GM19240 (cell line): ENCODE results near the gene B3GALNT1.
"Not testable (repeated sequence)": the region's sequence is repeated elsewhere in the genome, so short reads cannot be mapped to it uniquely, and the experiment has no call there.

Source experiments
- DNase-seq: peaks from one replicate; pipeline ENCODE4 v3.0.0; 2011; ENCODE audit warnings: low spot score; ENCODE audit not compliant: insufficient read length

Gene B3GALNT1

DNA sequence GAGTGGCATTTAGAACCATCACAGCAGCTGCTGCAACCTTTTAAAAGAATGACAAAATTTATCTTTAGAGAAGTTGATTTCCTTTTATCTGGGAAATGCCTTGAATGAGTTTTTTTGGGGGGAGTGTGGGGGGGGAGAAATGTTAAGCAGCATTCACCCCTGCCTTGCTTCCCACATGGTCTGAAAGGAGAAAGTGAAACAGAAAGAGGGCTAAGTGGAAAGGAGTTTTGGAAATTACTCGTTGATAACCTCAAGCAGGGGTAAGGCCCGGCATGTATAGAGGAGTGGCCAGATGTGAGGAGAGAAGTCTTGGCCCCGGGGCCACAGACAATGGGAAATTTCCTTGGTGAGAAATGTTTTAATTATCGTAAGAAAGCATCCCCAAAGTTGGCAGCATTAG is 23.5 kb downstream of the B3GALNT1 start:
- no peak for DNase-seq

DNA sequence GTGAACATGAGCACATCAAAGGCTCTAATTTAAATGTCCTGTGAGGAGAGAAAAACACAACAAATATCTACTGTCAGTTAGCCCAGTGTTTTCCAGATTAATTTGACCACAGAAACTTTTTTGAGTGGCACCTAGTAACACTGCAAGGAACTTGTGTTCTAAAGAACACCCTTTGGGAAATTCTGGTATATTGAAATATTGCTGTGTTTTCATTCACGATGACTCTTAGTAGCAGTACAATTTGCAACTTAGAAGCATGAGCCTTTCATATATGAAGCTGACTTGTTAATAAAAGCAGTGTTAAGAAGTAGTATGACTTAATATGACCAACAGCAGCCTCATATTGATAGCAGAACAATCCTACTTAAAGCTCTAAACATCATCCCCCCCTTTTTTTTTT is 32.0 kb downstream of the B3GALNT1 start:
- DNase-seq: no peak

DNA sequence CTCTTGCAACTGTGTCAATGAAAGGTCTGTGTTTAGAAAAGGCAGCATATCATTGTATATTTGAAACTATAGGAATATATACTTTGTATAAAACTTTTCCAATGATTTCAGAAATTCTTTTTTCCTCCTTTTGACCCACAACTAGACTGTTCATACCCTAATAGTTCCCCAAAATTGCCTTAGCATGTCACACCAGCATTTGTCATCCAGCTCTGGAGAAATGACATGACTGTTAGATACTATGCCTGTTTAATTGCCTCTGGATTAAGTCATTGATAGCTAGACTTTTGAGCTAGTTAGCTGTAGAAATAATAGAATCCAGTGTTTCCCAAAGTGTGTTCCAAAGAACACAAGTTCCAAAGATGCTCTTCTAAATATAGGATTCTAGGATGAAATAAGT is 32.4 kb downstream of the B3GALNT1 start:
- no peak for DNase-seq

DNA sequence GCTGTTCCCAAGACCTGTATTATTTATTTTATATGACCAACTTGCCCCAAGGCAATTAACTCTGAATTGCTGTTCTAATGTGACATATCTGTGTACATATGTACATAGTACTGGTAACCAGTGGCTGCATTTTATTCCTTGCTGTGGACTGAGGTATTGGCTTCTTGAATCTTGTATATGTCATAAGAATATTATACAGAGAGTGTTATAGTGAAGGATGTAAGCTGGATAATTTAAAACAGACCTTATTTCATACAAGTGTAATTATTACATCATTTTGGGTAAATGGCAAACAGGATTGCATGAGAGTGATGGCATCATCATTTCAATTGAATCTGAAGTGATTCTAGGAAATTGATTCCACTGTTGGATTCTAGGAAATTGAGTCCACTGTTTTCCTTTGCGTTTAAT is 32.9 kb downstream of the B3GALNT1 start:
- DNase-seq: no peak

DNA sequence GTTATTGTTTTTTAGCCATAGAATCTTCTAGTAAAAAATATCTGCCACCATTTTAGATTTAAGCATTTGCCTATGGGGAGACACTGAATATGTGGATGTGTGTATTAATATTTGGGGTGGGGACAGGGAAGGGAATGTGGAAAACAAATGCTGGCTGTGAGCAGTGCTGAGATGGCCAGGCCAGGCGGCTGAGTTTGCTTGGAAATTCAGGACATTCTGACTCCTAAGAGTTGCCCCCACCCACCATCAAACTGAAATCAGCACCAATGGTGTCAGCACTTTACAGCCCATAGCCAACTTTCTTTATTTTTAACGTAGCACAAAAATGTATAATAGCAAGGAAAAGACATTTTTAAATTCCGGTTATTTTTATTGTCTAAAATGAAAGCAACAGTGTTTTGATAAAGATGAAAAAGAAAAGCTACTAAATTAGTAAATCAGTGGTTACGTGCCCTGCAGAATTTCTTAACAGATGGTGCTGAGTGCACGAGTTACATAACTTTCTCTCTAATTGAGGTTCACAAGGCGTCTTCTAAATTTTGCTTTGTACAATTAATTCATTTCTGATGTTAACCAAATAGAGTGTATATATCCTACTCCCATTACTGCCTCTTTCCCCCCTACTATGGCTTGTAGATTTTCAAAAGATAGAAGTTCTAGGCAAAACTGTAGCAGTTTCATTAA is 34.0 kb downstream of the B3GALNT1 start:
- no peak for DNase-seq

DNA sequence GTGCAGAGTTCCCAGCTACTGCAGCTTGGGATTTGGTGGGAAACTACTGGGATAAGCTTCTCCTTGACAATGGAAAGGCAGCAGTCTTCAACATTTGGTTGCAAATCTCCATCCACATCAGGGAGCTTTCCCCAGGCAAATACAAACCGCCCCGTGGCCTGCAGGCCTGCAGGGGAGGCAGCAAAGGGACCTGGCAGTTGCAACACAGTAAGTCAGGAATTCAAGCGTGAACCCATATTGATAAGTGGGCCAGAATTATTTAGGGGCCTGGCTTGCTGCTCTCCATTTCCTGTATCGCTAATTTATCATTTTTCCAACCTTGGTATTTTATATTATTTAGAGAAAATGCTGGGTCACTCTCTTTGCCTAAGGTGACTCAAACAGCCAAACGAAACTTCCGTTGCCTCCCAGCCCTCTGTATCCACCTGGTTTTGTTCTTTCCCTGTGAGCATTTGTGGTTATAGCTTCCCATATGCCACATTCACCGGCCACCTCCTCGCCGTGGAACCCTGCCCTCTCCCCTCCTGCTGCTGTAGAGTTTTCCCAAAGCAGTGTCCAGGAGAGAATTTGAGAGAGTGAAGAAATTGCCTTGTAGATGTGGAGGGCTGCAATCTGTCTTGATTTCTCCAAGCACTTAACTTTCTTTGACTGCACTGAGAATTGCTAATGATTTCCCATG is 34.8 kb downstream of the B3GALNT1 start:
- no peak for DNase-seq

DNA sequence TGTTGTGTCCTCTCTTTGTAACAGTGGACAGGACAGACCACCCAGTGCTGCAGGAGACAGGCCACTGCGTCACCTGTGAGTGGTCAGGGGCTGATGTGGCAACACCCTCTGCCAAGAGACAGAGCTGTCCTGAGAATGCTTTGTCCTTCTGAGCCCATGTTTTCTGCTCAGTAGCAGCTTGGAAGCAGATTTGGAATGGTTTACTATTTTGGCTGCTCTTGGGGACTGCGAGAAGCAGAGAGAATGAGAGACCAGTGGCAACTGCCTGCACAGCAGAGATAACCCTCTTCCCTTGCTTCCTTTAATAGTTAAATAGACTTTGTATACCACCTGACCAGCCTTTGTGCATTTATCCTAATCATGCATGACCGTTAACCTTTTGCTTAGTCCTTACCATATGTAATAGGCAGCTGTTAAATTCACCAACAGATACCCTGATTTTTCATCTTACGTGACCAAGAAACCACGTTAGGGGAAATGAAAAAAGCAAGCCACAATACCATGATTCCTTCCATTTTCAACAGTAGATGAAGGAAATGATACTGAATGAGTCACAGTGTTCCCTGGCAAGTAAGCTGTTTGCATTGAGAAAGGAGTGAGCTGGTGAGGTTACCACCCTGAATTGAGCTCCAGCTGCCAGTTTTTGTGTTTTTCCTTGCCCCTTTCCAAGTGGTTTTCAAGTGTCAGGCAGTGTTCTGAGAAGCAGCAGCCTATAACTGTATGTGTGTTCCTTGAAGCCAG is 35.5 kb downstream of the B3GALNT1 start:
- DNase-seq: peak; percentile 15

DNA sequence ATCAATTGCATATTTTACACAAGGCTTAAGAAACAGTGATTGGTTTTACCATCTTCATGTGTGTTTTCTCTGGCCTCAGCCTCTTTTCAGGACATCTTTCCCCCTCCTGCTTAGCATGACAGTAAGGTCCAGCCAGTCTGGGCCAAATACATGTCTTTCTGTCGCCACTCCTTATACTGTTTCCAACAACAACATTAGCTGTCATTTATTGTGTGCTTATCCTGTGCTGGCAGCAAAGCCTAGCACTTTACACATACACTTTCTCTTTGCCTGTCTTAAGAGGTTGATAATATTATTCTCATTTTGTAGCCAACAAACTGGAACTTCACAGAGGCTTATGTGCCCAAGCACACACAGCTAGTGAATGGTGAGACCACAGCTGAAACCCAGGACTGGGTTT is 37.8 kb downstream of the B3GALNT1 start:
- no peak for DNase-seq

DNA sequence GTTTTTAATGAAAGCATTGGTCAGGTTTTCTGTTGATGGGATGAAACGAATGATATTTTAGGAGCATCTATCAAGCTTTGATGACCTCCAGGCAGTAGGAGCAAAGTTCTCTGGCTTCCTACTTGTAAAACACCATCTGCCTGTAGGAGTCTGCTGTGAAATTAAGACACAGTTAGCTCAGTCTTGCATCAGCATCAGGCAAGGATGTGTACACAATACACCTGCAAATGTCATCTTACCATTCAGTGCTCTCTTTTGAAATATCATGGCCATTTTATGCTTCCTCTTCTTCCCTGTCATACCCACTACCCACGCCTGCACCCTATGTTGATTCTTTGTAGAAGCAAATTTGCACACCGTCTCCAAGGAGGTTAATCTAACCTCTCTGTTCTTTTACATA is 38.2 kb downstream of the B3GALNT1 start:
- no peak for DNase-seq

DNA sequence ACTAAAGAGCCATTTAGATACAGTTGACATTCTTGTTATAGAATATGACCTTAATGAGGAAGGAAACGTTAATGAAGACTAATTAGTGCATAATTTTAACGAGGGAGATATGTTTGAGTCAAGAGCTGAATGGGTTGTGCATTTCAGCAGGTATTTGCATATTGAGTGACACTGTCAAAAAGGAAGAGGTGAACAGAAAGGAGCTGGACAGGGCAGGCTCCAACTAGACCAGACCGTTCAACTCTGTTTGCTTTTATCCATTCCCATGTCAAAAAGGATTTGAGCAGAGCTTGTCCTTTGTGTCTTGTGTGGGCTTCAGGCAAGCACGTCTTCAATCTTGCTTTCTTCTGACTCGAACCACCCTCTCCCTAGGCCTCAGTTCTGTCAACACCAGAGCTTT is 40.7 kb downstream of the B3GALNT1 start:
- DNase-seq: no peak

DNA sequence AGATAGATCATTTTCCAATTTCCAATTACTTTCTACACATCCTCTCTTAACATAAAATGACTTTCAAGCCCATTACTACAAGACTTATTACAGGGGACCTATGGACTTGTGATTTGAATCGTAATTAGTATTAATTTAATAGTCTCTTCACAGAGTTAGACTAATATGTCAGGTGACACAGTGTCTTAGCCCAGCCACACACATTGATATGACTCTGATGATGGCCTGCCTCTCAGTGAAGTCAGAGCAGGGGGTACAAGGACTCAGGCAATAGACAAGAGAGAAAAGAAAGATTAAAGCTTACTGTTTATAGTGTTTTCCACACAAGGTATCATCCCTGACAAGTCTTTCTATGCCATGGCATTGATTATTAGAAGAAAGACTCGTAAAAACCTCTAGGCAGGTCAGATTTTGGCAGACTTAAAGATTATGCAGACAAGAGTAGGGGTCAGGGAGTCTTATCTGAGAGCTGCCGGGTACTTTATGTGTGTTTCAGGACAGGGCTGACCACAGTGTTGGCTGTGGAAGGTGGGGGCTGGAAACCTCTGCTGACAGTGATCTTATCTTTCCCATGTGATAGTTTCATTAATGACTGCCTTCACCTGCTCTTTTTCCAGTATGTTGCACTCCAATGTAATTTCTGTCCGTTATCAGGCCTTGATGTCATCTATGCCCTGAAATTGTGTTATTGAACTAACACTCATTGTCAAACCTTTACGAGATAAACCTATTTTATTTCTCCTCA is 50.1 kb downstream of the B3GALNT1 start:
- DNase-seq: no peak

DNA sequence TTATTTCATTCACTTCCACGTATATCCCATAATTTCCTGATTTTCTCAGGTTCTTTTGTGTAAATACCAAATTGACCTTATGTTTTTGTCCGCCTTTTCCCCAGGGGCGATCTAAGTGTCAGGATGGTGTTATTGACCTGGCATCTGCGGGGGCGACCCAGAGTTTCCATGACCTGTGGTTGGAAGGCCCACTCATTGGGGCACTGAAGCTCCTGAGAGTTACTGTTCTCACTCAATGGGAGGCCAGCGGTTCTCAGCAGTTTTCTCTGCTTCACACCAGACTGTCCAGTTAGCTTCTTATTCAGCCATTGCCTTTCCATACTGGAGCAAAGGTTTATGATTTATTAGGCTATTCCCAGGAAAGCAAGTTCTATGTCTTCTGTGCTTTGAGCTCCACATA is 53.3 kb downstream of the B3GALNT1 start:
- no peak for DNase-seq

DNA sequence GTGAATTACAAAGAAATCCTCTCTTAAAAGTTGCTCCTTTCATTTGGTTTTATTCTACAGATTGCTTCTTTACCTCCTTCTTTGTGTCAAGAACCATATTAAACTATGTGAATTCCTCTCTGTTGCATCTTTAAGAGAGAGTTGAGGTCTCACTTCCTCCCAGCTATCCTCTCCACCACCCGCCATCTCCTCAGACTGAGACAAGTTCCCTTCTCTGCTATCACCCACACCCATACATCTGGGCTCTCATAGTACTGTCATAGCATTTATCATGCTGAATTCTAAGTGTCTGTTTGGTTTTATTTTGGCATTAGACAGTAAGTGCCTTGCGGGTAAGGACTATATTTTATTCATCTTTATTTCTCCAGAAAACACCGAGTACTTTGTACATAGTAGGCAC is 54.2 kb downstream of the B3GALNT1 start:
- DNase-seq: no peak

DNA sequence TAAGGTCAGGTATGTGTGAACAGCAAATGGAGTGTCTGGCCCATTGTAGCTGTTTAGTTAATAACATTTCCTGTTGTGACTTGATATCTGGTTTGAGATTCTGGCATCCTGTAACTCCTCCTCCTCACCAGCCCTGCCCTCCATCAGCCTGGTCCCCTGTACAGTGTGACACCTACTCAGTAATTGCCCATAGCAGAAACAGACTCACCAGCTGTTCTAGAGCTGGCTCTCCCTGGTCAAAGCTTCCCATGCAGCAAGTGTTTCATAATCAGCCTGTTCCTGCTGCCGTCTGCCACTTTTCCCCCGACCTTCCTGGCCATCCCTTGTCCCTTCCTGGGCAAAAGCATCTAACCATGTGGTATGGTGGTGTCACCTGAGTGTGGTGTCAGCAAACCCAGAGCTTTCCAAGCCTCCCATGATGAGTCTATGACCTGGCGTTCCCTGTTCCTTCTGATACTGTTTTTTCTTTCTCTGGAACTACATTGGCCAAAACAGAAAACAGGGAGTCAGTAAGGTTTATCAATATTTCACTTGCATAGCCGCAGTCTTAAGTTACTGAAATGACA is 55.4 kb downstream of the B3GALNT1 start:
- DNase-seq: no peak

DNA sequence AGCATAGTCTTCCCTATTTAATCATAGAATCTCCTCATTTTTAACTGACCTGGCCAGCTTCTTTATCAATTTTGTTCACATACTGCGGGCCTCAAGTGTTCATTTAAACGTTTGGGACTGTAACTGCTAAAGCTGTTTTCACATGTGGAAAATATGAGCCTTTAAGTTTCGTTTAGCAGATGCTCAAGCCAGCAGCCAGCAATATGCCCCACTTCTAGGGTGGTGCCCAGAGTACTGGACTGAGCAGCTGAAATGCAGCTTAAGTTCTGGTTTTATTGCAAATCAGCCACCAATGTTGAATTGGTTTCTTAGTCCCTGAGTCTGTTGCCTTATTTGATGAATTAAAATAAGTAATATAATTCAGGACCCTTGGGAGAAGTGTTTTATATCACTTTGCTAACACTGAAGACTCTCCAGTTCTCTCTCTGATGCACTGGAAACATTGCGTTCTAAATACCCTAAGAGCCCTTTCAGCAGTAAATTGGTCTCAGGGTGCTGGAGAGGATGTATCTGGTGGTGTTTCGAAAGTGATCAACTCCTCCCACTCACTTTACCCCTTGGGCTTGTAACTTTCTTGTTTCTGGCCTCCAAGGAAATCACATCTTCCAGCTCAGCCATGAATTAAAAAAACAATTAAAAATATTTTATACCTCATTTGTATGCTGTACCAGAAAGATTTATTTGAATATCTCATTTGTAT is 61.7 kb downstream of the B3GALNT1 start:
- DNase-seq: peak; percentile 14

DNA sequence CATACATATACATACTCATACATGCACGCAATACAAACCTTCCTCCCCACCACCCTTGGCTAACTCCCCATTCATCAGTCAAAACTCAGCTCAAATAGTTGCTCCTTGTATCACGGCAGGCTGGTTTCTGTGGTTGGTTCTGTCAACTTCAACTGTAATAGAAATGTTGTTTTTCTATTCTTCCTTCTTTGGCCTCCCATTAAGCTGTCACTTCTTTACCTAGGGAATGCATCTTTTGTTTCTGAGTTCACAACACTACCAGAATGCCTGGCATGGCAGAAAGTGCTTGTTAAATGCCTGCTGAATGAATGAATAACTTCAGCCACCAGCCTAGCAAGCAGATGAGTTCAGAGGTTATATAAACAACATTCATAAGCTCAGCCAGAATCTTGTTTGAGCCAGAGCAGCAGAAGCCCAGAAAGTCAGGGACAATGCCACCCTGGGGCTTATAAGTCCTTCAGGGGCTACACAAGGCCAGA is 63.1 kb downstream of the B3GALNT1 start:
- DNase-seq: no peak

DNA sequence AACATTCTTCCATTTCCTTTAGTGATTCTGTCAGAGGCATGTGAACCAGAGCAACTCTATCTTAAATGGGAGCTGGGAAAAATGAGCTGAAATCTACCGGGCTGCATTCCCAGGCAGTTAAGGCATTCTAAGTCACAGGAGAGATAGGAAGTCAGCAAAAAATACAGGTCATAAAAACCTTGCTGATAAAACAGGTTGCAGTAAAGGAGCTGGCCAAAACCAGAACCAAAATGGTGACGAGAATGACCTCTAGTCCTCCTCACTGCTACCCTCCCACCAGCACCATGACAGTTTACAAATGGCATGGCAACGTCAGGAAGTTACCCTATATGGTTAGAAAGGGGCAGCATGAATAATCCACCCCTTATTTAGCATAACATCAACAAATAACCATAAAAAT is 66.4 kb downstream of the B3GALNT1 start:
- no peak for DNase-seq

DNA sequence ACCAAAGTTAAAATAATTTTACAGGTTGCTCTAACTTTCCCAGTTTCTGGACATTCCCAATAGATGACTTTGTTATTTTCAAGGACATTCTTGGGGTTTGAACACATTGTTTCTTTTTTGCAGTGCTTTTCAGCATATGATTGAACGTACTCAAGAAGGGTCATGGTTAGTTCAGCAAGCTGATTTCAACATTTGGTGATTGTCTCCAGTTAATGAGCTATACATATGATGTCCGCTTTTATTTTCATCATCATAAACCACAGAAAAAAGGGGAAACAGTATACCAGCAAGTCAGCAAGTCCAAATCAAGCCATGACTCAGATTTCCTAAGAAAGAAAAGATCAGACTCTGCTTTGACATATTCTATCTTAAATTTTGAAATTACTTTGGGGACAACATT is 69.4 kb downstream of the B3GALNT1 start:
- DNase-seq: no peak

DNA sequence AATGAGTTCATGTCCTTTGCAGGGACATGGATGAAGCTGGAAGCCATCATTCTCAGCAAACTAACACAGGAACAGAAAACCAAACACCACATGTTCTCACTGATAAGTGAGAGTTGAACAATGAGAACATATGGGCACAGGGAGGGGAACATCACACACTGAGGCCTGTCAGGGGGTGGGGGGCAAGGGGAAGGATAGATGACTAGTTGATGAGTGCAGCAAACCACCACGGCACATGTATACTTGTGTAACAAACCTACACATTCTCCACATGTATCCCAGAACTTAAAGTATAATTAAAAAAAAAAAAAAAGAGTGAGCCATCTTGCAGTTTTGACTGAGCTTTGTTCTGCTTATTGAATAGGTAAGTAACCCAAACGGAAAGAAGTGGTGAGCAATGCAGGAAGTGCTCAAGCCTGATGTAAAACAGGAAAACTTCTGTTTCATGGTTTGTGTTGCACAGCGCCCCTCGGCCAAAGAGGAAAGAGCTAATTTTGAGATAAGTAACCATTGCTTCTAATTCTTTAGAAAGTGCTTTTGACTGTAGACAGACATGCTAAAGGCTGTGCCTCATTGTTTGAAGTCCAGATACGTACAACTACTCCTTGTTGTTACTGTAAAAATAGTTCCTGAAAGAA is 70.1 kb downstream of the B3GALNT1 start:
- DNase-seq: not testable (repeated sequence)
